Measurements from ENCODE around the gene SUN1.

The SUN1 gene

DNA sequence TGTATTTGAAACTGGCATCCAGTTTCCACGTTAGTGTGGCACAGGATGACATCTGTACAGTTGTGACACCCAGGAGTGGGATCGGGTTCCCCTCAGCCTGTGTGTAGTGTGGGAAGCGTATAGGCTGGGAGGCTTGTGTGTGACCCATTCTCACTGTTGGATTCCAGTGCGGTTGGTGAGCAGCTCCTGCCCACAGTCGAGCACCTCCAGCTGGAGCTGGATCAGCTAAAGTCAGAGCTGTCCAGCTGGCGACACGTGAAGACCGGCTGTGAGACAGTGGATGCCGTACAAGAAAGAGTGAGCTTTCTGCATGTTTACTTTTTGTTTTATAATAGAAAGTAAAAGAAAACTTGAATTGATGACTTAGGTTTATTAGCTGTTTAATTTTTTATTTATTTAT is 25.4 kb downstream of the SUN1 start:
- TF ChIP-seq TAF1 (IDR thresholded peaks at IDR 0.05; ENCODE audit: borderline replicate concordance, insufficient read depth, low read length) = no peak
- TF ChIP-seq SIN3A (IDR thresholded peaks at IDR 0.05; ENCODE audit: borderline replicate concordance, insufficient read depth, low read length) = no peak
- TF ChIP-seq, protein P1, sequence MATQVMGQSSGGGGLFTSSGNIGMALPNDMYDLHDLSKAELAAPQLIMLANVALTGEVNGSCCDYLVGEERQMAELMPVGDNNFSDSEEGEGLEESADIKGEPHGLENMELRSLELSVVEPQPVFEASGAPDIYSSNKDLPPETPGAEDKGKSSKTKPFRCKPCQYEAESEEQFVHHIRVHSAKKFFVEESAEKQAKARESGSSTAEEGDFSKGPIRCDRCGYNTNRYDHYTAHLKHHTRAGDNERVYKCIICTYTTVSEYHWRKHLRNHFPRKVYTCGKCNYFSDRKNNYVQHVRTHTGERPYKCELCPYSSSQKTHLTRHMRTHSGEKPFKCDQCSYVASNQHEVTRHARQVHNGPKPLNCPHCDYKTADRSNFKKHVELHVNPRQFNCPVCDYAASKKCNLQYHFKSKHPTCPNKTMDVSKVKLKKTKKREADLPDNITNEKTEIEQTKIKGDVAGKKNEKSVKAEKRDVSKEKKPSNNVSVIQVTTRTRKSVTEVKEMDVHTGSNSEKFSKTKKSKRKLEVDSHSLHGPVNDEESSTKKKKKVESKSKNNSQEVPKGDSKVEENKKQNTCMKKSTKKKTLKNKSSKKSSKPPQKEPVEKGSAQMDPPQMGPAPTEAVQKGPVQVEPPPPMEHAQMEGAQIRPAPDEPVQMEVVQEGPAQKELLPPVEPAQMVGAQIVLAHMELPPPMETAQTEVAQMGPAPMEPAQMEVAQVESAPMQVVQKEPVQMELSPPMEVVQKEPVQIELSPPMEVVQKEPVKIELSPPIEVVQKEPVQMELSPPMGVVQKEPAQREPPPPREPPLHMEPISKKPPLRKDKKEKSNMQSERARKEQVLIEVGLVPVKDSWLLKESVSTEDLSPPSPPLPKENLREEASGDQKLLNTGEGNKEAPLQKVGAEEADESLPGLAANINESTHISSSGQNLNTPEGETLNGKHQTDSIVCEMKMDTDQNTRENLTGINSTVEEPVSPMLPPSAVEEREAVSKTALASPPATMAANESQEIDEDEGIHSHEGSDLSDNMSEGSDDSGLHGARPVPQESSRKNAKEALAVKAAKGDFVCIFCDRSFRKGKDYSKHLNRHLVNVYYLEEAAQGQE (IDR thresholded peaks at IDR 0.05; ENCODE audit: insufficient read depth in 1 of 2, low read depth in 2 of 2, low read length in 2 of 2) = no peak
- TF ChIP-seq POLR2AphosphoS5 (IDR thresholded peaks at IDR 0.05; ENCODE audit: low read depth, low read length) = no peak
- no peak for TF ChIP-seq FOXP2 (optimal IDR thresholded peaks at IDR 0.05; ENCODE audit: borderline replicate concordance, extremely low read depth, extremely low read length, insufficient read depth)

DNA sequence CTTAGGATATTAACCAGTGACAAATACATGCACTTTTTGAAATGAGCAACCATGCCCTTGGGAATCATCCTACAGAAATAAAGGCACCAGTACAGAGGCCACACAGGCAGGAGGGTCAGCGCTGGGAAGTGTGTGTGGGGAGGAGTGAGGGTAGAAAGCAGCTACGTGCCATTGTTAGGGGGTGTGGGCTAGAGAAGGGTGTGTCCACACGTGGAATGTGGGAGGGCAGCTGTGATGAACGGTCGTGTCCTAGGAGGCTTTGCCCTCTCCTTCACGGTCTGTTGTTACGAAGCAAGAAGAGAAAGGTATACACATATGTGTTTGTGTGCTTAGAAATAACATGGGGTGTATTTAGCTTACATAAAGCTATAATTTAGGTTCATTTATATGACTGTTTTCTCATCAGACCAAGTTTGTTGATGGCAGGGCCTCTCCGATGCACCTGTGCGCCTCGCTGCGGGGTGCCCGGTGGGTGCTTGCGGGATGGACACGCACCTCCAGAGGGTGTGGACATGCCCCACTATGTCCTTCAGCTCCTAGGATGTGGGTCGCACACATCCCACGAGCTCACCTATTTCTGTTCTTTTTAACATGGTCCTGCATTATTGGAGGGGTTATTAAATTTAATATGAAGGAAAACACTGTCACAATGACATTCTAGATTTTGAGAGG is 27.2 kb downstream of the SUN1 start:
- no peak for TF ChIP-seq TAF1 (IDR thresholded peaks at IDR 0.05; ENCODE audit: borderline replicate concordance, insufficient read depth, low read length)
- no peak for TF ChIP-seq SIN3A (IDR thresholded peaks at IDR 0.05; ENCODE audit: borderline replicate concordance, insufficient read depth, low read length)
- TF ChIP-seq POLR2AphosphoS5 (IDR thresholded peaks at IDR 0.05; ENCODE audit: low read depth, low read length) = no peak
- no peak for TF ChIP-seq FOXP2 (optimal IDR thresholded peaks at IDR 0.05; ENCODE audit: borderline replicate concordance, extremely low read depth, extremely low read length, insufficient read depth)
- TF ChIP-seq, protein P1 (IDR thresholded peaks at IDR 0.05; ENCODE audit: insufficient read depth in 1 of 2, low read depth in 2 of 2, low read length in 2 of 2) = no peak

DNA sequence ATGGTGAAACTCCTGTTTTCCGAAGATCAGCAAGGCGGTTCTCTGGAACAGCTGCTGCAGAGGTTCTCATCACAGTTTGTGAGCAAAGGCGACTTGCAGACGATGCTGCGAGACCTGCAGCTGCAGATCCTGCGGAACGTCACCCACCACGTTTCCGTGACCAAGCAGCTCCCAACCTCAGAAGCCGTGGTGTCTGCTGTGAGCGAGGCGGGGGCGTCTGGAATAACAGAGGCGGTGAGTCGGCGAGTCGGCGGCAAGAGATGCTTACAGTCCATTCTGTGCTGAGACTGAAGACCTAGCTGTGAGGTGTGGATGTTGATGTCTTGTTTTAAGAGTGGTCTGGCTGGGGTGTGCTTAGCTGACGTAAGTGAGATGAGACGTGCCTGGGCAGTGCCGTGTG is 27.9 kb downstream of the SUN1 start:
- TF ChIP-seq, protein P1 (IDR thresholded peaks at IDR 0.05; ENCODE audit: insufficient read depth in 1 of 2, low read depth in 2 of 2, low read length in 2 of 2) = no peak
- TF ChIP-seq TAF1 (IDR thresholded peaks at IDR 0.05; ENCODE audit: borderline replicate concordance, insufficient read depth, low read length) (no peak), POLR2AphosphoS5 (IDR thresholded peaks at IDR 0.05; ENCODE audit: low read depth, low read length) (no peak), SIN3A (IDR thresholded peaks at IDR 0.05; ENCODE audit: borderline replicate concordance, insufficient read depth, low read length) (no peak), FOXP2 (optimal IDR thresholded peaks at IDR 0.05; ENCODE audit: borderline replicate concordance, extremely low read depth, extremely low read length, insufficient read depth) (no peak)

DNA sequence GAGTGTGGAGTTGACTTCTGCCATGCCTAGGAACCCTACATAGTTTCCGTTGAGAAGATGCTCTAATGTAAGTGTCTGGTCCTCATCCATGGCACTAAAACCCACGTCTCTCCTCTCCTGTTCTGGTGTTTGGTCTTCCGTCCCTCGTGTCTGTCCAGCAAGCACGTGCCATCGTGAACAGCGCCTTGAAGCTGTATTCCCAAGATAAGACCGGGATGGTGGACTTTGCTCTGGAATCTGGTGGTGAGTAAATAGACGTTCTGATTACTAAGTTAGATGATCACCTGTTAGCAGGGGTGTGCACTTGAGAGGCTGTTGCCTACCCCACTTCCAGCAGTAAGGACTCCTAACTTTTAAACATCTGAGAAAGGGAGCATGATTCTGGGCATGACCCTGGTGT is 28.9 kb downstream of the SUN1 start:
- TF ChIP-seq POLR2AphosphoS5 (IDR thresholded peaks at IDR 0.05; ENCODE audit: low read depth, low read length) (no peak), FOXP2 (optimal IDR thresholded peaks at IDR 0.05; ENCODE audit: borderline replicate concordance, extremely low read depth, extremely low read length, insufficient read depth) (no peak), SIN3A (IDR thresholded peaks at IDR 0.05; ENCODE audit: borderline replicate concordance, insufficient read depth, low read length) (no peak), TAF1 (IDR thresholded peaks at IDR 0.05; ENCODE audit: borderline replicate concordance, insufficient read depth, low read length) (no peak)
- TF ChIP-seq, protein P1 (IDR thresholded peaks at IDR 0.05; ENCODE audit: insufficient read depth in 1 of 2, low read depth in 2 of 2, low read length in 2 of 2) = no peak

All from PFSK-1 (cell line).